Panc1 (cell line): Measurements from ENCODE around the gene LRP5. TPM values are rescaled to one million over a fixed set of nuclear protein-coding genes. Genes with fewer than 3 reads are reported as not detected.

Experiments used
- ATAC-seq: fragments of 200-7000 bp; cut with Tn5 transposase; 2 replicates; pipeline ENCODE4 v1.9.1; 2020; ENCODE audit warnings: mild to moderate bottlenecking, moderate library complexity
- BruUV-seq: library from RNA; stranded (reverse); fragments of 400-500 nt; replicated peaks from 2 replicates; lab custom pipeline; 2021; lab: Mats Ljungman, UMichigan
- CTCF ChIA-PET: fragments of 300-600 bp; sonication (Branson Sonifier 250); formaldehyde crosslinking; loops from one replicate; lab custom pipeline; 2022; ENCODE audit warnings: antibody characterized with exemption; lab: Charles Lee
- POLR2A ChIA-PET: fragments of 300-600 bp; sonication (Branson Sonifier 250); formaldehyde crosslinking; loops from one replicate; lab custom pipeline; 2022; ENCODE audit warnings: antibody characterized with exemption; lab: Charles Lee
- DNase-seq: peaks from one replicate; pipeline ENCODE4 v3.0.0-alpha.2; 2010; ENCODE audit warnings: low read depth, low spot score
- H3K27ac ChIP-seq: 2 replicates; pipeline ENCODE4 v1.5.1; 2011; ENCODE audit warnings: mild to moderate bottlenecking, low read length, inconsistent platforms
- H3K27me3 ChIP-seq: fragments of 200-500 bp; sonication (Bioruptor generic); 2 replicates; pipeline ENCODE4 v1.6.0; 2014; ENCODE audit warnings: low read length, inconsistent platforms; ENCODE audit not compliant: control insufficient read depth, insufficient read depth
- H3K36me3 ChIP-seq: fragments of 200-500 bp; sonication (Bioruptor generic); 2 replicates; pipeline ENCODE4 v1.5.1; 2014; ENCODE audit warnings: inconsistent platforms, mild to moderate bottlenecking, low read length, moderate library complexity; ENCODE audit not compliant: control insufficient read depth, insufficient read depth
- H3K4me1 ChIP-seq: 2 replicates; pipeline ENCODE4 v1.5.1; 2011; ENCODE audit warnings: inconsistent platforms, mild to moderate bottlenecking, low read length, moderate library complexity; ENCODE audit not compliant: control insufficient read depth, insufficient read depth
- H3K4me3 ChIP-seq, 2 experiments: 2 replicates each; pipeline ENCODE4 v1.5.1; 2011 to 2012; ENCODE audit warnings: low read depth in 2 of 2, low read length in 2 of 2, mild to moderate bottlenecking in 2 of 2, inconsistent platforms in 1 of 2, moderate library complexity in 1 of 2
- H3K9me3 ChIP-seq: fragments of 200-500 bp; sonication (Bioruptor generic); 2 replicates; pipeline ENCODE4 v1.5.1; 2014; ENCODE audit warnings: low read depth, mild to moderate bottlenecking, inconsistent platforms, low read length, moderate library complexity; ENCODE audit not compliant: control insufficient read depth, insufficient read depth
- CTCF ChIP-seq: fragments of 450-650 bp; IDR thresholded peaks from 2 replicates; pipeline ENCODE4 v1.5.1; 2017; ENCODE audit warnings: mild to moderate bottlenecking
- POLR2AphosphoS5 ChIP-seq: IDR thresholded peaks from 2 replicates; pipeline ENCODE4 v1.6.1; 2012; ENCODE audit warnings: mild to moderate bottlenecking, low read depth, low read length, moderate library complexity
- SIN3A ChIP-seq: IDR thresholded peaks from 2 replicates; pipeline ENCODE4 v1.6.1; 2012; ENCODE audit warnings: low read depth, mild to moderate bottlenecking, low read length, moderate library complexity, borderline replicate concordance; ENCODE audit not compliant: insufficient read depth
- TCF7L2 ChIP-seq: IDR thresholded peaks from 2 replicates; pipeline ENCODE4 v1.6.1; 2011; ENCODE audit warnings: mild to moderate bottlenecking, low read depth, low read length, inconsistent platforms
- in situ Hi-C: cut with HindIII; loops from 2 replicates; pipeline ENCODE4 v1.10.0; 2016; ENCODE audit warnings: low sequenced_read_pairs, low pct_unique_long_range_greater_than_20kb
- intact Hi-C: fragments of 100-400 bp; cut with micrococcal nuclease; formaldehyde crosslinking; loops from one replicate; pipeline ENCODE4 v1.10.0; 2022; ENCODE audit not compliant: unreplicated experiment
- total RNA-seq: library from RNA; stranded (reverse); gene quantifications from one replicate; pipeline ENCODE4 v1.2.1, GENCODE V29; 2021; ENCODE audit not compliant: unreplicated experiment
- TF ChIP-seq, protein P1 (sequence below), 2 experiments: IDR thresholded peaks; 2 replicates each; pipeline ENCODE4 v1.6.1; 2011 to 2012; ENCODE audit warnings: low read depth in 2 of 2, control low read depth in 1 of 2, low read length in 1 of 2, mild to moderate bottlenecking in 1 of 2, moderate library complexity in 1 of 2; ENCODE audit not compliant: insufficient read depth in 1 of 2

LRP5 gene
- total RNA-seq, 1 experiment from 2014 or later, result 171 TPM

GRCh38 chr11:68384530-68385081, 72.2 kb downstream of the LRP5 start:
- H3K9me3 ChIP-seq, result no peaks in the 10 kb centered on the region
- DNase-seq (no peak), ATAC-seq (no peak)
- no peaks in the 10 kb centered on the region for H3K27me3 ChIP-seq
- ChIA-PET CTCF (no interaction called here), POLR2A (no interaction called here)
- intact Hi-C loops (loop anchor here (5.0 kb wide), 2 partner anchors 67 to 127 kb away; no protein-coding TSS in a partner anchor), in situ Hi-C loops (no loop called here)
- no peaks in the 10 kb centered on the region for H3K36me3 ChIP-seq
- H3K27ac ChIP-seq, result no peak overlapping the region
- H3K4me1 ChIP-seq, result peaks cover 44% of the 10 kb centered on the region
- no peak overlapping the region for H3K4me3 ChIP-seq
- TF ChIP-seq TCF7L2, result no peak
- no peak for TF ChIP-seq POLR2AphosphoS5
- TF ChIP-seq CTCF, result no peak
- TF ChIP-seq SIN3A, result no peak
- TF ChIP-seq, protein P1, sequence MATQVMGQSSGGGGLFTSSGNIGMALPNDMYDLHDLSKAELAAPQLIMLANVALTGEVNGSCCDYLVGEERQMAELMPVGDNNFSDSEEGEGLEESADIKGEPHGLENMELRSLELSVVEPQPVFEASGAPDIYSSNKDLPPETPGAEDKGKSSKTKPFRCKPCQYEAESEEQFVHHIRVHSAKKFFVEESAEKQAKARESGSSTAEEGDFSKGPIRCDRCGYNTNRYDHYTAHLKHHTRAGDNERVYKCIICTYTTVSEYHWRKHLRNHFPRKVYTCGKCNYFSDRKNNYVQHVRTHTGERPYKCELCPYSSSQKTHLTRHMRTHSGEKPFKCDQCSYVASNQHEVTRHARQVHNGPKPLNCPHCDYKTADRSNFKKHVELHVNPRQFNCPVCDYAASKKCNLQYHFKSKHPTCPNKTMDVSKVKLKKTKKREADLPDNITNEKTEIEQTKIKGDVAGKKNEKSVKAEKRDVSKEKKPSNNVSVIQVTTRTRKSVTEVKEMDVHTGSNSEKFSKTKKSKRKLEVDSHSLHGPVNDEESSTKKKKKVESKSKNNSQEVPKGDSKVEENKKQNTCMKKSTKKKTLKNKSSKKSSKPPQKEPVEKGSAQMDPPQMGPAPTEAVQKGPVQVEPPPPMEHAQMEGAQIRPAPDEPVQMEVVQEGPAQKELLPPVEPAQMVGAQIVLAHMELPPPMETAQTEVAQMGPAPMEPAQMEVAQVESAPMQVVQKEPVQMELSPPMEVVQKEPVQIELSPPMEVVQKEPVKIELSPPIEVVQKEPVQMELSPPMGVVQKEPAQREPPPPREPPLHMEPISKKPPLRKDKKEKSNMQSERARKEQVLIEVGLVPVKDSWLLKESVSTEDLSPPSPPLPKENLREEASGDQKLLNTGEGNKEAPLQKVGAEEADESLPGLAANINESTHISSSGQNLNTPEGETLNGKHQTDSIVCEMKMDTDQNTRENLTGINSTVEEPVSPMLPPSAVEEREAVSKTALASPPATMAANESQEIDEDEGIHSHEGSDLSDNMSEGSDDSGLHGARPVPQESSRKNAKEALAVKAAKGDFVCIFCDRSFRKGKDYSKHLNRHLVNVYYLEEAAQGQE (IDR thresholded peaks at IDR 0.05; ENCODE audit: insufficient read depth in 1 of 2, low read depth in 2 of 2, low read length in 1 of 2), result no peak
- BruUV-seq, result no TSS peak

DNA sequence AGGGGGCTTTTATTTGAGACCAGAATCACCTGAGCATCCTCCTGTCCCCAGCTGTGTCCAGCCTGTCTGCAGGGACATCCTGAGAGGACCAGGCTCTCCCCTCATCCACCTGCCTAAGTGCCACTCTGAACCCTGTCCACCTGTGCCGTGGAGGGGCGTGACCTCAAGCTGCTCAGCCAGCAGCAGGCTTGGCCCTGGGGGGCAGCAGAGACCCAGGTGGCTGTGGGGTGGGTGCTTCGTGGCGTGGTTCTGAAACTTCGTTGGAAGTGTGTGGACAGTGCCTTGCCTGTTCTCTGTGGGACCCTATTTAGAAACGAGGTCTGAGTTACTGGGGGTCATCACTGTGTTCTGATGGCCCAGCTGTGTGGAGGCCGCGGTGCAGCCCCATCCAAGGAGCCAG, 72.7 kb downstream of the LRP5 start:
- no peak for TF ChIP-seq TCF7L2
- TF ChIP-seq, protein P1 (IDR thresholded peaks at IDR 0.05; ENCODE audit: insufficient read depth in 1 of 2, low read depth in 2 of 2, low read length in 1 of 2), result no peak
- TF ChIP-seq CTCF, result no peak
- TF ChIP-seq SIN3A, result no peak
- TF ChIP-seq POLR2AphosphoS5, result no peak
- BruUV-seq, result no TSS peak
- Histone ChIP-seq H3K9me3 (no peaks in the 10 kb centered on the region), H3K36me3 (peaks cover under 1% of the 10 kb centered on the region; the same call in 1 of the 2 replicates), H3K4me1 (peaks cover 39% of the 10 kb centered on the region), H3K4me3 (no peak overlapping the region), H3K27me3 (no peaks in the 10 kb centered on the region), H3K27ac (no peak overlapping the region)
- ChIA-PET POLR2A (no interaction called here), CTCF (no interaction called here)
- ATAC-seq (no peak), DNase-seq (no peak)
- intact Hi-C loops, result no loop called here
- in situ Hi-C loops, result no loop called here
